Sigmoid colon (tissue), 7 donors: ENCODE data around the gene SRP68. TPM values are rescaled to one million over a fixed set of nuclear protein-coding genes. Genes with fewer than 3 reads are reported as not detected.

Experiments
- DNase-seq: peaks from one replicate; pipeline ENCODE4 v3.0.0-alpha.2; 2019
- H3K27ac ChIP-seq, 4 donors: fragments of 200-600 bp; sonication (generic); one replicate each; pipeline ENCODE4 v1.5.1; 2016 to 2019; ENCODE audit warnings: mild to moderate bottlenecking in 1 of 4
- H3K27me3 ChIP-seq, 3 donors: fragments of 200-600 bp; sonication (generic); one replicate each; pipeline ENCODE4 v1.5.1; 2019; ENCODE audit warnings: mild to moderate bottlenecking in 1 of 3
- H3K36me3 ChIP-seq, 4 donors: fragments of 200-600 bp; sonication (generic); one replicate each; pipeline ENCODE4 v1.5.1; 2016 to 2019
- H3K4me1 ChIP-seq, 4 donors: fragments of 200-600 bp; sonication (generic); one replicate each; pipeline ENCODE4 v1.5.1; 2017 to 2019
- H3K4me3 ChIP-seq, 4 donors: fragments of 200-600 bp; sonication (generic); one replicate each; pipeline ENCODE4 v1.5.1; 2017 to 2019; ENCODE audit warnings: mild to moderate bottlenecking in 2 of 4, moderate library complexity in 1 of 4
- H3K9me3 ChIP-seq, 4 donors: fragments of 200-600 bp in 3 of 4; sonication (generic) in 3 of 4; one replicate each; pipeline versions ENCODE4 v1.5.1 to v1.6.1; 2013 to 2019
- CTCF ChIP-seq, 4 experiments: fragments of 450-650 bp in 3 of 4; fragments of 200-600 bp in 1 of 4; IDR thresholded peaks; one replicate each; pipeline ENCODE4 v1.5.1; 2016 to 2019; ENCODE audit warnings: antibody characterized with exemption in 4 of 4, mild to moderate bottlenecking in 3 of 4, moderate library complexity in 2 of 4
- EP300 ChIP-seq, 4 donors: sonication (generic); formaldehyde crosslinking; IDR thresholded peaks; one replicate each; pipeline ENCODE4 v1.6.1; 2017; ENCODE audit warnings: antibody characterized with exemption in 4 of 4
- POLR2A ChIP-seq, 2 donors: fragments of 450-650 bp; IDR thresholded peaks; one replicate each; pipeline ENCODE4 v1.6.1; 2016; ENCODE audit warnings: antibody characterized with exemption in 2 of 2, mild to moderate bottlenecking in 2 of 2, moderate library complexity in 2 of 2
- POLR2AphosphoS5 ChIP-seq, 4 donors: sonication (generic); formaldehyde crosslinking; IDR thresholded peaks; one replicate each; pipeline ENCODE4 v1.6.1; 2017; ENCODE audit warnings: antibody characterized with exemption in 4 of 4
- WGBS, 2 donors: extraction: QIAGEN DNeasy Blood & Tissue Kit; methylation state at CpG; one replicate each; pipeline ENCODE4 v1.1.7; 2013; 5-methylcytosine and 5-hydroxymethylcytosine counted together
- intact Hi-C: fragments of 100-400 bp; cut with DNase I; formaldehyde crosslinking; loops from one replicate; pipeline ENCODE4 v1.15.1; 2023
- polyA plus RNA-seq, 3 donors: library from polyadenylated mRNA; stranded (reverse); fragments of 200-250 nt; gene quantifications; one replicate each; pipeline ENCODE4 v1.2.3, GENCODE V29; 2013
- total RNA-seq, 4 donors: library from RNA; depleted of rRNA; stranded (reverse); fragments of >200 nt; gene quantifications; one replicate each; pipeline ENCODE4 v1.1.0, GENCODE V29; 2016
- donor health status: healthy with polysubstance abuse.
- donor health status: Bipolar disorder and iron deficiency.
- donor health status: healthy.

The SRP68 gene
- total and polyA plus RNA-seq, 7 donors: 37.2 to 60.6 (median 53.1) TPM

GRCh38 chr17:76005263-76006149 is 66.8 kb downstream of the SRP68 start:
- Histone ChIP-seq H3K9me3 (no peaks in the 10 kb centered on the region), H3K4me1 (peaks cover 0 to 10% (median 0%) of the 10 kb centered on the region in 4 donors), H3K27ac (no peak overlapping the region), H3K27me3 (no peaks in the 10 kb centered on the region), H3K4me3 (no peak overlapping the region), H3K36me3 (peaks cover 0 to 4% (median 0%) of the 10 kb centered on the region in 4 donors)
- 43 to 53% methylated on average over 16 of the region's 16 CpGs for WGBS, 2 donors
- intact Hi-C loops: loop anchor here (1.0 to 10.0 kb wide), 2 partner anchors 100 to 179 kb away; no protein-coding TSS in a partner anchor
- DNase-seq: peak; percentile 85
- TF ChIP-seq POLR2A (IDR thresholded peaks at IDR 0.05): no peak
- TF ChIP-seq EP300 (IDR thresholded peaks at IDR 0.05): no peak
- peak; percentile 45 to 63 (median 62) for TF ChIP-seq CTCF (IDR thresholded peaks at IDR 0.05)
- peak in 1 of 4 donors; percentile 34 for TF ChIP-seq POLR2AphosphoS5 (IDR thresholded peaks at IDR 0.05)

DNA sequence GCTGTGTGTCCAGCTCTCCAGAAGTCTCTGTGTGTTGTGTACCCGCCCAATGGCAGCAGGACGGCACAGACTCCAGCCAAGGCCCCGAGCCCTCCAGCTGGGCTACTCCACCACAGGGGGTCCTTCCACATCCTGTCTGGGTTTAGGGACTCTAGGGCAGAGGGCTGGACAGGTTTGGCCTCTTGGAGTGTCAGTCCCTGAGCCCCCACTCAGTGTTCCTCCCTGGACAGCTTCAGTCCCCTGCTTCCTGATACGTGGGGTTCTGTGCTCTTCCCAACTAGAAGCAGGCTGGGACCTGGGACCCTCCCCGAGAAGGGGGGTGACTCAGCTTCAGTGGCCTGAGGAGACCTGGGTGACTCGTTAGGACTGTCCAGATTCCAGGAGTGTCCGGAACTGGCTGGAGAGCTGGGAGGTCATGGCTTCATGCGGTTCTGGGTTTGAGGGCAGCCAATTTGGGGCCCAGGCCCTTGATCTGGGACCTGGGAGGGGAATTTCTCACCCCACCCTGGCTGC is 67.5 kb downstream of the SRP68 start:
- DNase-seq: no peak
- no peak for TF ChIP-seq CTCF (IDR thresholded peaks at IDR 0.05)
- TF ChIP-seq POLR2A (IDR thresholded peaks at IDR 0.05): no peak
- no peak for TF ChIP-seq POLR2AphosphoS5 (IDR thresholded peaks at IDR 0.05)
- no peak for TF ChIP-seq EP300 (IDR thresholded peaks at IDR 0.05)
- H3K36me3 ChIP-seq: peaks cover 0 to 4% (median 0%) of the 10 kb centered on the region in 4 donors
- H3K4me3 ChIP-seq: no peak overlapping the region
- peaks cover 0 to 17% (median 2%) of the 10 kb centered on the region in 4 donors for H3K4me1 ChIP-seq
- H3K27ac ChIP-seq: no peak overlapping the region
- no peaks in the 10 kb centered on the region for H3K27me3 ChIP-seq
- intact Hi-C loops: loop anchor here (1.0 to 10.0 kb wide), 3 partner anchors 100 to 272 kb away; no protein-coding TSS in a partner anchor
- H3K9me3 ChIP-seq: no peaks in the 10 kb centered on the region
- WGBS, 2 donors: 84 to 85% methylated on average over 8 of the region's 8 CpGs

DNA sequence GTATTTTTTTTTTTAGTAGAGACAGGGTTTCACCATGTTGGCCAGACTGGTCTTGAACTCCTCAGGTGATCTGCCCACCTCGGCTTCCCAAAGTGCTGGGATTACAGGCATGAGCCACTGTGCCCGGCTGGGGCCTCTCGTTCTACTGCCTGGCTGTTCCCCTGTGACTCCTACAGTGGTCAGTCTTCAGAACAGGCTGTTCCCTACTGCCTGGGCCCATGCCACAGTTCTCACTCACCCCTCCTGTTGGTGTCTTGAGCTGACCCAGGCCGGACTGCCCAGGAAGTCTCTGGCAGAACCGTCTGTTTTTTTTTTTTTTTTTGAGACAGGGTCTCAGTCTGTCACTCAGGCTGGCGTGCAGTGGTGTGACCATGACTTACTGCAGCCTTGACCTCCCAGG is 68.4 kb downstream of the SRP68 start:
- intact Hi-C loops: loop anchor here (5.0 to 10.0 kb wide), 2 partner anchors 181 to 273 kb away; no protein-coding TSS in a partner anchor
- Histone ChIP-seq H3K36me3 (peaks cover 0 to 4% (median 0%) of the 10 kb centered on the region in 4 donors), H3K4me3 (no peak overlapping the region), H3K4me1 (peaks cover 0 to 19% (median 2%) of the 10 kb centered on the region in 4 donors), H3K27me3 (no peaks in the 10 kb centered on the region), H3K9me3 (no peaks in the 10 kb centered on the region), H3K27ac (no peak overlapping the region)
- no peak for DNase-seq
- WGBS, 2 donors: 66 to 85% methylated on average over 6 of the region's 6 CpGs
- no peak for TF ChIP-seq CTCF (IDR thresholded peaks at IDR 0.05)

GRCh38 chr17:76002100-76002499 is 70.2 kb downstream of the SRP68 start:
- TF ChIP-seq CTCF (IDR thresholded peaks at IDR 0.05) (no peak), POLR2A (IDR thresholded peaks at IDR 0.05) (no peak), POLR2AphosphoS5 (IDR thresholded peaks at IDR 0.05) (no peak), EP300 (IDR thresholded peaks at IDR 0.05) (no peak)
- intact Hi-C loops: loop anchor here (5.0 to 10.0 kb wide), 2 partner anchors 183 to 275 kb away; no protein-coding TSS in a partner anchor
- 96 to 97% methylated on average over 12 of the region's 12 CpGs for whole genome bisulfite sequencing, 2 donors
- no peak overlapping the region for H3K4me3 ChIP-seq
- H3K9me3 ChIP-seq: no peaks in the 10 kb centered on the region
- no peak for DNase-seq
- no peak overlapping the region for H3K27ac ChIP-seq
- H3K36me3 ChIP-seq: peaks cover 0 to 4% (median 0%) of the 10 kb centered on the region in 4 donors
- H3K4me1 ChIP-seq: peaks cover 0 to 21% (median 2%) of the 10 kb centered on the region in 4 donors
- H3K27me3 ChIP-seq: no peaks in the 10 kb centered on the region
